ACC112 (cell line): Measurements from ENCODE around the gene TMEM117.
"Not testable (repeated sequence)": the region's sequence is repeated elsewhere in the genome, so short reads cannot be mapped to it uniquely, and the experiment has no call there.

Experiments used
- H2AFZ ChIP-seq: fragments of 200-600 bp; sonication (generic); one replicate; pipeline ENCODE4 v1.6.0; 2017; ENCODE audit warnings: antibody characterized with exemption, low read length; ENCODE audit not compliant: unreplicated experiment
- H3K27ac ChIP-seq: fragments of 200-600 bp; sonication (generic); 2 replicates; pipeline ENCODE4 v1.5.1; 2014; ENCODE audit warnings: low read depth, mild to moderate bottlenecking, antibody characterized with exemption, low read length, moderate library complexity
- H3K27me3 ChIP-seq: fragments of 200-600 bp; sonication (generic); 2 replicates; pipeline ENCODE4 v1.6.1; 2014; ENCODE audit warnings: mild to moderate bottlenecking, antibody characterized with exemption, low read length, moderate library complexity, mixed read lengths; ENCODE audit not compliant: insufficient read depth
- H3K36me3 ChIP-seq: fragments of 200-600 bp; sonication (generic); 2 replicates; pipeline ENCODE4 v1.6.1; 2016; ENCODE audit warnings: mild to moderate bottlenecking, antibody characterized with exemption, low read length, moderate library complexity, mixed read lengths; ENCODE audit not compliant: insufficient read depth
- H3K4me1 ChIP-seq: fragments of 200-600 bp; sonication (generic); one replicate; pipeline ENCODE4 v1.6.1; 2016; ENCODE audit warnings: low read length, mixed read lengths; ENCODE audit not compliant: insufficient read depth, unreplicated experiment, control insufficient read depth
- H3K4me3 ChIP-seq: fragments of 200-600 bp; sonication (generic); 2 replicates; pipeline ENCODE4 v1.5.1; 2014; ENCODE audit warnings: mild to moderate bottlenecking, low read depth, low read length
- H3K79me2 ChIP-seq: fragments of 200-600 bp; sonication (generic); one replicate; pipeline ENCODE4 v1.6.0; 2016; ENCODE audit warnings: low read length; ENCODE audit not compliant: control insufficient read depth, unreplicated experiment, insufficient read depth

Gene TMEM117

GRCh38 chr12:44021471-44021971 lies 185.6 kb downstream of the TMEM117 start:
- Histone ChIP-seq H3K27ac (no peak overlapping the region), H3K27me3 (no peaks in the 10 kb centered on the region), H3K4me3 (no peak overlapping the region), H3K4me1 (no peaks in the 10 kb centered on the region), H3K79me2 (no peaks in the 10 kb centered on the region), H3K36me3 (no peaks in the 10 kb centered on the region), H2AFZ (no peak overlapping the region)

GRCh38 chr12:44025499-44025898 lies 189.6 kb downstream of the TMEM117 start:
- H2AFZ ChIP-seq, result no peak overlapping the region
- no peaks in the 10 kb centered on the region for H3K27me3 ChIP-seq
- no peak overlapping the region for H3K4me3 ChIP-seq
- H3K36me3 ChIP-seq, result no peaks in the 10 kb centered on the region
- no peak overlapping the region for H3K27ac ChIP-seq
- no peaks in the 10 kb centered on the region for H3K79me2 ChIP-seq
- H3K4me1 ChIP-seq, result no peaks in the 10 kb centered on the region

- no peaks in the 10 kb centered on the region for H3K4me1 ChIP-seq
- no peak overlapping the region for H3K4me3 ChIP-seq
- no peak overlapping the region for H3K27ac ChIP-seq
- no peaks in the 10 kb centered on the region for H3K79me2 ChIP-seq
- H3K36me3 ChIP-seq, result no peaks in the 10 kb centered on the region
- no peak overlapping the region for H2AFZ ChIP-seq
- no peaks in the 10 kb centered on the region for H3K27me3 ChIP-seq
These were observed 190.2 kb downstream of the TMEM117 start for GRCh38 chr12:44026046-44026445.

GRCh38 chr12:44026926-44027325 lies 191.0 kb downstream of the TMEM117 start:
- not testable (repeated sequence) for H3K36me3 ChIP-seq, H3K79me2 ChIP-seq, H3K27me3 ChIP-seq, H3K4me3 ChIP-seq, H3K27ac ChIP-seq, H2AFZ ChIP-seq, H3K4me1 ChIP-seq

GRCh38 chr12:44029194-44029593 lies 193.3 kb downstream of the TMEM117 start:
- H3K27me3 ChIP-seq, result no peaks in the 10 kb centered on the region
- no peaks in the 10 kb centered on the region for H3K79me2 ChIP-seq
- H3K4me1 ChIP-seq, result no peaks in the 10 kb centered on the region
- no peak overlapping the region for H2AFZ ChIP-seq
- H3K4me3 ChIP-seq, result no peak overlapping the region
- H3K36me3 ChIP-seq, result no peaks in the 10 kb centered on the region; the same call in 1 of the 2 replicates
- H3K27ac ChIP-seq, result no peak overlapping the region

- no peaks in the 10 kb centered on the region; the same call in 1 of the 2 replicates for H3K36me3 ChIP-seq
- no peak overlapping the region for H2AFZ ChIP-seq
- H3K27me3 ChIP-seq, result no peaks in the 10 kb centered on the region
- no peak overlapping the region for H3K27ac ChIP-seq
- H3K79me2 ChIP-seq, result no peaks in the 10 kb centered on the region
- no peaks in the 10 kb centered on the region for H3K4me1 ChIP-seq
- H3K4me3 ChIP-seq, result no peak overlapping the region
These were observed 195.7 kb downstream of the TMEM117 start for GRCh38 chr12:44031472-44032185.

GRCh38 chr12:44034906-44035305 lies 199.0 kb downstream of the TMEM117 start:
- no peaks in the 10 kb centered on the region for H3K4me1 ChIP-seq
- H3K4me3 ChIP-seq, result no peak overlapping the region
- H3K79me2 ChIP-seq, result no peaks in the 10 kb centered on the region
- no peaks in the 10 kb centered on the region for H3K27me3 ChIP-seq
- no peak overlapping the region for H2AFZ ChIP-seq
- no peaks in the 10 kb centered on the region; the same call in 1 of the 2 replicates for H3K36me3 ChIP-seq
- no peak overlapping the region for H3K27ac ChIP-seq

GRCh38 chr12:44036875-44037443 lies 201.1 kb downstream of the TMEM117 start:
- Histone ChIP-seq H3K27ac (no peak overlapping the region), H3K36me3 (no peaks in the 10 kb centered on the region; the same call in 1 of the 2 replicates), H2AFZ (no peak overlapping the region), H3K79me2 (no peaks in the 10 kb centered on the region), H3K4me3 (no peak overlapping the region), H3K4me1 (no peaks in the 10 kb centered on the region), H3K27me3 (no peaks in the 10 kb centered on the region)

GRCh38 chr12:44038411-44038810 lies 202.5 kb downstream of the TMEM117 start:
- Histone ChIP-seq H3K4me3 (no peak overlapping the region), H3K36me3 (no peaks in the 10 kb centered on the region)

GRCh38 chr12:44044491-44044890 lies 208.6 kb downstream of the TMEM117 start:
- not testable (repeated sequence) for H3K27me3 ChIP-seq, H3K27ac ChIP-seq, H3K36me3 ChIP-seq, H3K4me3 ChIP-seq, H3K79me2 ChIP-seq, H2AFZ ChIP-seq, H3K4me1 ChIP-seq

More at GRCh38 chr12:44038411-44038810, 202.5 kb downstream of the TMEM117 start:
- Histone ChIP-seq H3K27ac (no peak overlapping the region), H2AFZ (no peak overlapping the region), H3K4me1 (no peaks in the 10 kb centered on the region), H3K79me2 (no peaks in the 10 kb centered on the region), H3K27me3 (no peaks in the 10 kb centered on the region)
